H9 (cell line): Measurements from ENCODE around the gene APOL1. TPM values are rescaled to one million over a fixed set of nuclear protein-coding genes. Genes with fewer than 3 reads are reported as not detected.

Experiments
- DNase-seq: peaks from one replicate; pipeline ENCODE4 v3.0.0-alpha.2; 2017
- H2AFZ ChIP-seq: one replicate; pipeline ENCODE4 v1.6.1; 2013; ENCODE audit warnings: mild to moderate bottlenecking, low read length, control low read depth, moderate library complexity
- H2AK5ac ChIP-seq: 2 replicates; pipeline ENCODE4 v1.6.1; 2013; ENCODE audit warnings: low read length, control low read depth, mixed read lengths; ENCODE audit not compliant: insufficient read length
- H2BK120ac ChIP-seq: one replicate; pipeline ENCODE4 v1.6.1; 2013; ENCODE audit warnings: low read depth, mild to moderate bottlenecking, low read length, control low read depth, inconsistent platforms; ENCODE audit not compliant: poor library complexity, severe bottlenecking
- H2BK12ac ChIP-seq: 2 replicates; pipeline ENCODE4 v1.6.1; 2013; ENCODE audit warnings: low read length, control low read depth, mixed read lengths, low read depth; ENCODE audit not compliant: insufficient read length
- H2BK15ac ChIP-seq: 2 replicates; pipeline ENCODE4 v1.6.1; 2013; ENCODE audit warnings: low read depth, low read length, control low read depth
- H2BK20ac ChIP-seq: one replicate; pipeline ENCODE4 v1.6.1; 2013; ENCODE audit warnings: low read depth, mild to moderate bottlenecking, low read length, control low read depth, inconsistent platforms; ENCODE audit not compliant: poor library complexity, severe bottlenecking
- H2BK5ac ChIP-seq: 2 replicates; pipeline ENCODE4 v1.6.1; 2013; ENCODE audit warnings: low read length, control low read depth, mixed read lengths; ENCODE audit not compliant: insufficient read length
- H3K14ac ChIP-seq: 2 replicates; pipeline ENCODE4 v1.6.1; 2013; ENCODE audit warnings: low read length, control low read depth; ENCODE audit not compliant: insufficient read depth
- H3K18ac ChIP-seq: 2 replicates; pipeline ENCODE4 v1.6.1; 2013; ENCODE audit warnings: low read depth, mild to moderate bottlenecking, mixed read lengths, low read length, control low read depth; ENCODE audit not compliant: insufficient read length
- H3K23ac ChIP-seq: 2 replicates; pipeline ENCODE4 v1.6.1; 2013; ENCODE audit warnings: low read length, control low read depth, mixed read lengths, low read depth; ENCODE audit not compliant: insufficient read length
- H3K23me2 ChIP-seq: 2 replicates; pipeline ENCODE4 v1.6.1; 2013; ENCODE audit warnings: low read depth, mild to moderate bottlenecking, mixed read lengths, low read length, control low read depth; ENCODE audit not compliant: insufficient read length, poor library complexity, severe bottlenecking
- H3K27ac ChIP-seq: 2 replicates; pipeline ENCODE4 v1.5.1; 2013; ENCODE audit warnings: low read length, control low read depth, mixed read lengths, low read depth; ENCODE audit not compliant: insufficient read length
- H3K27me3 ChIP-seq: 2 replicates; pipeline ENCODE4 v1.6.1; 2013; ENCODE audit warnings: low read length, control low read depth, inconsistent platforms; ENCODE audit not compliant: insufficient read depth
- H3K4ac ChIP-seq: 2 replicates; pipeline ENCODE4 v1.6.1; 2013; ENCODE audit warnings: low read depth, mild to moderate bottlenecking, control low read depth, inconsistent platforms, low read length, moderate library complexity
- H3K4me1 ChIP-seq: 2 replicates; pipeline ENCODE4 v1.6.1; 2013; ENCODE audit warnings: low read length, control low read depth, inconsistent platforms; ENCODE audit not compliant: insufficient read depth
- H3K4me2 ChIP-seq: 2 replicates; pipeline ENCODE4 v1.6.1; 2013; ENCODE audit warnings: low read length, control low read depth, mixed read lengths; ENCODE audit not compliant: insufficient read length, insufficient read depth
- H3K56ac ChIP-seq: 2 replicates; pipeline ENCODE4 v1.6.1; 2013; ENCODE audit warnings: low read depth, mild to moderate bottlenecking, mixed read lengths, low read length, control low read depth; ENCODE audit not compliant: insufficient read length
- H3K79me1 ChIP-seq: 2 replicates; pipeline ENCODE4 v1.6.1; 2013; ENCODE audit warnings: low read depth, mild to moderate bottlenecking, moderate library complexity, low read length, control low read depth, inconsistent platforms; ENCODE audit not compliant: insufficient read depth, poor library complexity, severe bottlenecking
- H3K79me2 ChIP-seq: 2 replicates; pipeline ENCODE4 v1.6.1; 2013; ENCODE audit warnings: low read length, control low read depth, inconsistent platforms; ENCODE audit not compliant: insufficient read depth
- H3K9ac ChIP-seq: 2 replicates; pipeline ENCODE4 v1.6.1; 2013; ENCODE audit warnings: low read length, control low read depth, mixed read lengths; ENCODE audit not compliant: insufficient read length; ENCODE audit errors: extremely low read depth
- H3K9me3 ChIP-seq: one replicate; pipeline ENCODE4 v1.6.1; 2013; ENCODE audit warnings: low read depth, low read length, inconsistent platforms; ENCODE audit not compliant: control insufficient read depth
- H3T11ph ChIP-seq: one replicate; pipeline ENCODE4 v1.6.1; 2013; ENCODE audit warnings: mild to moderate bottlenecking, low read length, control low read depth, inconsistent platforms
- H4K20me1 ChIP-seq: one replicate; pipeline ENCODE4 v1.6.1; 2013; ENCODE audit not compliant: control insufficient read depth, insufficient read length, insufficient read depth
- H4K5ac ChIP-seq: 2 replicates; pipeline ENCODE4 v1.6.1; 2013; ENCODE audit warnings: low read depth, mild to moderate bottlenecking, mixed read lengths, low read length, control low read depth; ENCODE audit not compliant: insufficient read length
- H4K8ac ChIP-seq: replicated peaks from 2 replicates; pipeline ENCODE4 v1.6.1; 2013; ENCODE audit warnings: low read length, control low read depth, mixed read lengths, low read depth; ENCODE audit not compliant: insufficient read length
- H4K91ac ChIP-seq: 2 replicates; pipeline ENCODE4 v1.6.1; 2013; ENCODE audit warnings: low read depth, mild to moderate bottlenecking, moderate library complexity, mixed read lengths, low read length, control low read depth; ENCODE audit not compliant: insufficient read length
- H3K27ac Mint-ChIP-seq, 3 experiments: 2 replicates in 2 of 3; 3 replicates in 1 of 3; pipeline ENCODE4 v1.8.0; 2020 to 2021; ENCODE audit warnings: mixed read lengths in 3 of 3, mild to moderate bottlenecking in 1 of 3, moderate library complexity in 1 of 3
- H3K27me3 Mint-ChIP-seq: 2 replicates; pipeline ENCODE4 v1.8.0; 2021; ENCODE audit warnings: low read depth, mild to moderate bottlenecking, moderate library complexity, mixed read lengths
- H3K36me3 Mint-ChIP-seq, 3 experiments: 2 replicates in 2 of 3; 3 replicates in 1 of 3; pipeline ENCODE4 v1.8.0; 2020 to 2021; ENCODE audit warnings: low read depth in 3 of 3, mixed read lengths in 3 of 3; ENCODE audit not compliant: insufficient read depth in 1 of 3
- H3K4me1 Mint-ChIP-seq, 2 experiments: 2 replicates each; pipeline ENCODE4 v1.8.0; 2020; ENCODE audit warnings: mixed read lengths in 2 of 2
- H3K4me3 Mint-ChIP-seq, 2 experiments: 2 replicates in 1 of 2; 3 replicates in 1 of 2; pipeline ENCODE4 v1.8.0; 2020 to 2021; ENCODE audit warnings: mild to moderate bottlenecking in 2 of 2, mixed read lengths in 2 of 2, moderate library complexity in 1 of 2
- H3K9me3 Mint-ChIP-seq, 2 experiments: 2 replicates in 1 of 2; 3 replicates in 1 of 2; pipeline ENCODE4 v1.8.0; 2020; ENCODE audit warnings: mild to moderate bottlenecking in 2 of 2, mixed read lengths in 2 of 2, moderate library complexity in 1 of 2
- WGBS: extraction: QIAGEN DNeasy Blood & Tissue Kit; methylation state at CpG from one replicate; pipeline ENCODE4 v1.1.7; 2013; ENCODE audit warnings: missing lambda C conversion rate, low lambda C conversion rate, mixed read lengths; ENCODE audit not compliant: insufficient read length; ENCODE audit errors: extremely low coverage; 5-methylcytosine and 5-hydroxymethylcytosine counted together
- total RNA-seq: library from RNA; stranded (reverse); gene quantifications from 2 replicates; pipeline ENCODE4 v1.2.1, GENCODE V29; 2021
- TF ChIP-seq, protein P1 (sequence below): fragments of 200-600 bp; sonication (generic); conservative IDR thresholded peaks from 3 replicates; pipeline ENCODE4 v1.8.0; 2021; ENCODE audit warnings: antibody characterized with exemption, mild to moderate bottlenecking

Gene APOL1
- total RNA-seq, 1 experiment from 2014 or later = not detected

DNA sequence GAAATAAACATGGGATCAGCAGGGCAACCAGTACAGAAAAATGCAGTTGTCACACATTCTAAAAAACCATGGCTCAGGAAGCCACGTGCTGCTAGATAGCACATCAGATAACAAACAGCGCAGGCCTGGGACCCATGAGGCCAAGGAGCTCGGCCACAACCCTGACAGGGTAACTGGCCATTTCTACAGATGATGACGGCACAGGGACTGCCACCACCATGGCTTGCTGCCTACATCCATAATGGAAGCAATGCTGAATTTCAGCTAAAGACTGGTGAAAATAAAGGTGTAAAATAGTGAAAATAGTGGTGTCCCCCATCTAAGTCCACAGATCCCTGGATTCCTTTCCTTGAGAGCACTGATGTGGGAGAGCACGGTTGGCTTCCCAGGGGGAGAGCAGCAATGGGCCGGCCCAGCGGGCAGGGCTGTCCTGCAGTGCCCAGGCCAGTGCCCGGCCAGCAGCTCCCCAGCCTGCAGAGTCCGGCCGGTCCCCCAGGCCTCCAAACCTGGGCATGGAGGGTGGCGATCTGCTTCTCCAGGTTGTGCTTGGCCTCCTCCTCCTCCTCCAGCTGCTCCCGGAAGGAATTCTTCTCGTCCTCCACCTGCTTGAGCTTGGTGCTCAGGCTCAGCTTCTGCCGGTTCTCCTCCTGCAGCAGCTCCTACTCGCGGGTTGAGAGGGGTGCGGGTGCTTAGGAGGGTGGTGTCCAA is 40.0 kb downstream of the APOL1 start:
- Histone ChIP-seq H3K4me1 (no peaks in the 10 kb centered on the region), H3K79me2 (no peaks in the 10 kb centered on the region), H4K5ac (no peak overlapping the region), H3K18ac (no peak overlapping the region), H2AFZ (no peak overlapping the region), H3K56ac (no peak overlapping the region), H3K23ac (no peak overlapping the region), H2BK20ac (no peak overlapping the region), H2BK5ac (no peak overlapping the region), H2AK5ac (no peak overlapping the region), H3K4ac (no peak overlapping the region), H3K9ac (peak overlapping the region; percentile 22), H3K23me2 (no peaks in the 10 kb centered on the region), H4K20me1 (no peaks in the 10 kb centered on the region), H3K14ac (no peak overlapping the region; the same call in 1 of the 2 replicates), H3K9me3 (no peaks in the 10 kb centered on the region), H3K27ac (no peak overlapping the region), H4K8ac (no peak overlapping the region), H4K91ac (no peak overlapping the region), H2BK12ac (no peak overlapping the region), H3K27me3 (no peaks in the 10 kb centered on the region), H3K79me1 (no peaks in the 10 kb centered on the region), H2BK120ac (no peak overlapping the region), H3T11ph (no peak overlapping the region), H3K4me2 (no peak overlapping the region), H2BK15ac (no peak overlapping the region)
- Mint-ChIP-seq H3K4me1 (no peaks in the 10 kb centered on the region), H3K36me3 (peaks cover 81 to 96% (median 95%) of the 10 kb centered on the region in 3 experiments), H3K4me3 (no peak overlapping the region), H3K27ac (no peak overlapping the region), H3K27me3 (no peaks in the 10 kb centered on the region), H3K9me3 (peaks cover 6 to 7% of the 10 kb centered on the region in 2 experiments; a peak in 4 of 5 replicates)
- no peak for DNase-seq
- TF ChIP-seq, protein P1, sequence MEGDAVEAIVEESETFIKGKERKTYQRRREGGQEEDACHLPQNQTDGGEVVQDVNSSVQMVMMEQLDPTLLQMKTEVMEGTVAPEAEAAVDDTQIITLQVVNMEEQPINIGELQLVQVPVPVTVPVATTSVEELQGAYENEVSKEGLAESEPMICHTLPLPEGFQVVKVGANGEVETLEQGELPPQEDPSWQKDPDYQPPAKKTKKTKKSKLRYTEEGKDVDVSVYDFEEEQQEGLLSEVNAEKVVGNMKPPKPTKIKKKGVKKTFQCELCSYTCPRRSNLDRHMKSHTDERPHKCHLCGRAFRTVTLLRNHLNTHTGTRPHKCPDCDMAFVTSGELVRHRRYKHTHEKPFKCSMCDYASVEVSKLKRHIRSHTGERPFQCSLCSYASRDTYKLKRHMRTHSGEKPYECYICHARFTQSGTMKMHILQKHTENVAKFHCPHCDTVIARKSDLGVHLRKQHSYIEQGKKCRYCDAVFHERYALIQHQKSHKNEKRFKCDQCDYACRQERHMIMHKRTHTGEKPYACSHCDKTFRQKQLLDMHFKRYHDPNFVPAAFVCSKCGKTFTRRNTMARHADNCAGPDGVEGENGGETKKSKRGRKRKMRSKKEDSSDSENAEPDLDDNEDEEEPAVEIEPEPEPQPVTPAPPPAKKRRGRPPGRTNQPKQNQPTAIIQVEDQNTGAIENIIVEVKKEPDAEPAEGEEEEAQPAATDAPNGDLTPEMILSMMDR = no peak
- WGBS = no CpG with 5 or more reads among the region's 17 CpGs
